Adrenal gland (tissue), 5 donors: ENCODE measurements around the gene SYNJ2BP.

Experiments used
- CTCF ChIP-seq, 6 experiments: fragments of 450-650 bp in 4 of 6; fragments of 200-600 bp in 2 of 6; sonication (generic) in 1 of 6; IDR thresholded peaks; 1 replicate in 5 of 6; 2 replicates in 1 of 6; pipeline versions ENCODE4 v1.5.1 to v1.8.0; 2016 to 2021; ENCODE audit warnings: antibody characterized with exemption in 6 of 6, mild to moderate bottlenecking in 2 of 6, moderate library complexity in 1 of 6
- POLR2A ChIP-seq, 2 donors: fragments of 450-650 bp; IDR thresholded peaks; one replicate each; pipeline ENCODE4 v1.6.1; 2017; ENCODE audit warnings: antibody characterized with exemption in 2 of 2, mild to moderate bottlenecking in 2 of 2, moderate library complexity in 1 of 2
- donor health status: DM: no; HTN: no; CAD: no.

GRCh38 chr14:70378696-70379095 lies 38.2 kb downstream of the SYNJ2BP start:
- TF ChIP-seq POLR2A (IDR thresholded peaks at IDR 0.05) (no peak), CTCF (IDR thresholded peaks at IDR 0.05) (no peak)
